ENCODE measurements around the gene EMD.

Gene EMD

DNA sequence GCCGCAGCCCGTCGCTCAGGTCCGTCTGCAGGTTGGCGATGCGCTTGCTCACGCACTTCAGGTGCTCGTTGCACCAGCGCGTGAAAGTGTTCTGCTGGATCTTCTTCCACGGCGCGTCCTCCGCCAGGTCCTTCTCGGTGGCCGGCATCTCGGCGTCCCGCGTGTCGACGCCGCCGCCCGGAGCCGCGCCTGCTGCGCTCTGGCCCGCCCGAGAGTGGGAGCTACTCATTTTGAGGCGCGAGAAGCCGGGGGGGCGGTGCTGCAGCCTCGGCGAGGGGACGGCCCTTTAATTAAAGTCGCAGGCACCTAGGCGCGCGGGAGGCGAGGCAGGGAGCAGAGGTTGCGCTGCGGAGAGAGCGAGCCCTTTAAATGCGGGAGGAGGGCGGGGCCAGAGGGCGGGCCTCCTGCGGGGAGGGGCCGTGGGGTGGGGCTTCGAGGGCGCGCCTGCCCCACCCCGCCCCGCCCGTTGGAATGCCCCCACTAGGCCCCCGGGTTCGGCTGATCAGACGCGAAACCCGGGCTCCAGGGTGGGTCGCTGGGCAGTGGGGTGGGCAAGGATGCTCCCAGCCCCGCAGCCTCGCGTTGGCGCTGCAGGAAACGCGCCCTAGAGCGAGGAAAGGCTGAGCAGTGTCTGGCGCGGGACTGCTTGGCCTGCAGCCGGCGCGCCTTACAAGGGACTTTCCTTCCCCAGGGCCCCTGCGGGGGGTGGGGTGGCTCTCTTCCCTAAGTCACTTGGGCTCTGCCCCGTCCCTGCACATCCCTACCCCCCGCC lies 7.9 kb upstream of the EMD start:
- H3K27ac ChIP-seq = peak overlapping the region; percentile 40; the same call in 1 of the 2 replicates
- TF ChIP-seq, protein P1, sequence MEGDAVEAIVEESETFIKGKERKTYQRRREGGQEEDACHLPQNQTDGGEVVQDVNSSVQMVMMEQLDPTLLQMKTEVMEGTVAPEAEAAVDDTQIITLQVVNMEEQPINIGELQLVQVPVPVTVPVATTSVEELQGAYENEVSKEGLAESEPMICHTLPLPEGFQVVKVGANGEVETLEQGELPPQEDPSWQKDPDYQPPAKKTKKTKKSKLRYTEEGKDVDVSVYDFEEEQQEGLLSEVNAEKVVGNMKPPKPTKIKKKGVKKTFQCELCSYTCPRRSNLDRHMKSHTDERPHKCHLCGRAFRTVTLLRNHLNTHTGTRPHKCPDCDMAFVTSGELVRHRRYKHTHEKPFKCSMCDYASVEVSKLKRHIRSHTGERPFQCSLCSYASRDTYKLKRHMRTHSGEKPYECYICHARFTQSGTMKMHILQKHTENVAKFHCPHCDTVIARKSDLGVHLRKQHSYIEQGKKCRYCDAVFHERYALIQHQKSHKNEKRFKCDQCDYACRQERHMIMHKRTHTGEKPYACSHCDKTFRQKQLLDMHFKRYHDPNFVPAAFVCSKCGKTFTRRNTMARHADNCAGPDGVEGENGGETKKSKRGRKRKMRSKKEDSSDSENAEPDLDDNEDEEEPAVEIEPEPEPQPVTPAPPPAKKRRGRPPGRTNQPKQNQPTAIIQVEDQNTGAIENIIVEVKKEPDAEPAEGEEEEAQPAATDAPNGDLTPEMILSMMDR (conservative IDR thresholded peaks at IDR 0.05) = no peak

DNA sequence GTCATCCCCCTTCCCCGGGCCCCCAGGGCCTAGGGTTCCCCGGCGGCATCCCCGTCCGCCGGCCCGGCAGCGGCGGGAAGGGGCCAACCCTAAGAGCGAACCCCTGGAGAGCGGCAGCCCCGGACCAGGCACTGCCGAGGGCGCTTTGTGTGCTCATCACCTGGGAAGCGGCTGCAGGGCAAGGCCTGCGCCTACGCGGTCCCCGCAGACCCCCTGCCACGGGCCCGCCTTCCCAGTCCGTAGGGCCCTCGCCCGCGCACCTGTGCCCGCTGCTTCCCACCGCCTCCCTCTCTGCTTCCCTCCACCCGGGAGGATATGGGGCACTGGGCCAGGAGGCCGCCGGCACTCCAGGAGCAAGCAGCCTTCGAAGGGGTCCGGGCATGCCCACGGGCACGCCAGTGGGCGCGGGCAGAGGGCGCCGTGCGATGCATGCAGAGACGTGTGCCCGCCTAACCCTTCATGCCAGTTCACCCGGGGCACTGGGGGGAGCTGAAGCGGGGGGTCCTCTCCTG lies 7.2 kb upstream of the EMD start:
- TF ChIP-seq, protein P1 (conservative IDR thresholded peaks at IDR 0.05) = no peak
- peak overlapping the region; percentile 16; the same call in 1 of the 2 replicates for H3K27ac ChIP-seq

DNA sequence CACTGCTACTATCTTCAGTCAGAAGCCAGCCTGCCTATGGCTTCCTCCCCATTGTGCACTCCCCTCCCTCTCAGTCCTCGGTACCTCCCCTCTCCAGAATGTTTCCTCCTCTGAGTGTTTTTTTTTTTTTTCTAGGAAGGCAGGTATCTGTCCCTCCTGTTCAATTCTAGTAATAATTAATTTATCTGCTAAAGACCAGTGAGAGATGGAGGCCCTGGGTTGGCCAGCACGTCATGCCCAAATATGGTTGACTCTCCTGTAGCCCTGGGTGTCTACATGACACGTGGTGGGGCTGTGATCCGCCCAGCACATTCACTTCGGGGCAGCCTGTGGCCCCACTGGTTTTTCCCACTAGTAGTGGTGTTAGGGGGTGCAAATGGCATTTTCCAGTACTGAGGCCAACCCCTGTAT lies 6.5 kb upstream of the EMD start:
- no peak overlapping the region for H3K27ac ChIP-seq
- TF ChIP-seq, protein P1 (conservative IDR thresholded peaks at IDR 0.05) = no peak

DNA sequence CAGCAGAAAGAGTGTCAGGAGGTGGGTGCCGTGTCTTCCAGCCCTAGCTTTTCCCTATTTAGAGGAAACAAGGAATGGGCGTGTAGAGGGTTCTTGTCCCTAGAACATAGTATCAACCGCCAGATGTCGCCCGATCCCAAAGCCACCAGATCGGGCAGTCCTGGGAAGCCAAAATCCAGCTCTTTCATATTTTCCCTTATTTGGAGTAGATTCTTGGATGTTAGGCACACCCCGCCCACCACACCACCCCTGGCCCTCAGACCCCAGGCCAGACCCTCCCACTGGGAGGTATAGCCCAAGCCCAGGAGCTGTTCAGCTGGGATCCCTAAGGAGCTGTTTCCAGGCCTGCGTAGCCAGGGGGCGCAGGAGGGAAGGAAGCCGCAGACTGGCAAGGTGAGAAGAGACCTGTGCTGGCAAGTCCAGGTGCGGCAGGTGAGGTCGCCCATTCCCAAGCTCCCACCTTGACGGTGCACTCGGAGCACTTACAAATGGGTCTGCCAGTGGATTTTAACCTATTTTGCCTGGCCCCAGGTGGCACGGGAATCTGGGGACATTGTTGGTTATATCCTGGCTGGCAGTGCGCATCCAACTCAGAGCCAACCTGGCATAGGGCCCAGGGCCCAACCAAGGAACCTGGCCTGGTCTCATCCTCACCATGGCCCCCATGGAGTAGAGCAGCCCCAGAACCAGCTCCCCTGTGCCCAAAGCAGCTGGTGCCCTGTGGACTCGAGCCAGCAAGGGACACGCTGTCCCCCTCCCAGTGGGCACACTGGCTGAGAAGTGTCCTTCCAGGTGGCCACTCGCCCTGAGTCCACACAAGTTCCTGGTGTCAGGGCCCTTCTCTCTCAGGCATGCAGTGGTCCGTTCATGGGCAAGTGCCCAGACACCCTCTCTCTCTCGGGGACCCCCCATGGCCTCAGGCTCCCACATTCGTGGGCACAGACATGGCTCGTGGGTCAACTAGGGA lies 5.5 kb upstream of the EMD start:
- TF ChIP-seq, protein P1 (conservative IDR thresholded peaks at IDR 0.05) = peak; percentile 85
- peak overlapping the region; percentile 65 for H3K27ac ChIP-seq

DNA sequence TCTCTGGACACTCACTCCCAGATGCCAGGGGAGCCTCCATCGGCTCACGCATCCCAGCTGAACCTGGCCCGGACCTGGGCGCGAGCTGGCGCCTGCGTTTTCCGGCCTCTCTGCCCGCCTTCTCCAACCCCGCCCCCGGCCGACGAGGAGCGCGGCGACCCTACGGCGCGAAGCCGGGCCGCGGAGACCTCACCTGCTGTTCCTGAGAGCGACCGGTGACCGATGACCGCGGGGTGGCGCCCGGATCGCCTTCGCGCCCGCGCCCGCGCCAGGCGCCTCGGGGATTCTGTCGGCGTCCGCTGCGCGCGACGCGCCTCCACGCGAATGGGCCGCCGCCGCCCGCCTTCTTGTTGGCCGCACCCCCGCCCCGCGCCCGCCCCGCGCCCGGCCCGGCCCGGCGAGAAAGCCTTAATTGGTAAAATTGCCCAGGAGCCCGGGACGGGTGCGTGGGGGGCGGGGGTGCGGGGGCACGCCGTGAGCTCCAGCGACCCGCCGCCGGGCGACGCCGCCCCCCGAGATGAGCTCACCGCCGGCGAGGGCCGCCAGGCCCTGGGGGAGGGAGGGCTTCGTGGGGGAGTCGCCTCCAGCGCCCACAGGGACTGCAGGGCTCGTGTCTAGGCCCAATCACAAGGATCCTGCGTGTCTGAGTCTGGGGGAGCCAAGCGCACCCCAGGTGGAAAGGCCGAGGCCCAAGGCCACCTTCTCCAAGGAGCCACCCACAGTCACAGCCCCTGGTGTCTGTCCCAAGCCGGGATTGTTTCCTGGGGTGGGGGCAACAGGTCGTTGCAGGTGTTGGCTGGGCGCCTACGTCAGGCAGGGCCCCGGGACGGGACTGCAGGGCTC lies 4.6 kb upstream of the EMD start, which contains the start of gene FLNA:
FLNA (minus strand) TSS at position 322 of the 843 bp plus-strand sequence. CDS start 3,389 bp downstream, outside the sequence.
- TF ChIP-seq, protein P1 (conservative IDR thresholded peaks at IDR 0.05) = peak; percentile 45; the same call in 1 of the 2 replicates
- peak within 1 kb of the TSS; percentile 65 for H3K27ac ChIP-seq

DNA sequence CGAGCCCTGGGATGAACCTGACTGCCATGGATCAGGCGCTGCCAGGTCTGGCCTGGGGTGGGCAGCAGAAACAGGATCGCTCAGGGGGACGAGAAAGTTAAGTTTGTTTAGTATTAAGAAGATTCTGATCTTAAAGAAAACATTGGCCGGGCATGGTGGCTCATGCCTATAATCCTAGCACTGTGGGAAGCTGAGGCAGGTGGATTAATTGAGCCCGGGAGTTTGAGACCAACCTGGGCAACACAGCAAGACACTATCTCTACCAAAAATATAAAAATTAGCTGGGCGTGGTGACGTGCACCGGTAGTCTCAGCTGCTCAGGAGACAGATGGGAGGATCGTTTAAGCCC lies 4.0 kb upstream of the EMD start:
- peak overlapping the region; percentile 65 for H3K27ac ChIP-seq
- TF ChIP-seq, protein P1 (conservative IDR thresholded peaks at IDR 0.05) = no peak

Data from VCaP (cell line).